ENCODE data around the gene CENPX. TPM values are rescaled to one million over a fixed set of nuclear protein-coding genes. Genes with fewer than 3 reads are reported as not detected.

The CENPX gene
- total and polyA plus RNA-seq, 2 of the 13 experiments (the other 11 are each of a cell fraction or from before 2014, with no cell fraction given): 92.7 to 170 TPM

GRCh38 chr17:82018152-82018988 is 4.3 kb downstream of the CENPX start (continued):
- TF ChIP-seq ARID5B (CRISPR knock-in tag; IDR thresholded peaks at IDR 0.05): no peak
- TF ChIP-seq ZNF556 (CRISPR knock-in tag; IDR thresholded peaks at IDR 0.05; ENCODE audit: borderline replicate concordance): no peak
- TF ChIP-seq POLR2G (IDR thresholded peaks at IDR 0.05; ENCODE audit: low read depth, low read length): peak; percentile 27
- TF ChIP-seq ZNF235 (CRISPR knock-in tag; IDR thresholded peaks at IDR 0.05; ENCODE audit: borderline replicate concordance): no peak; the same call in 1 of the 2 replicates
- TF ChIP-seq WIZ (CRISPR knock-in tag; IDR thresholded peaks at IDR 0.05): no peak
- TF ChIP-seq, protein P1, sequence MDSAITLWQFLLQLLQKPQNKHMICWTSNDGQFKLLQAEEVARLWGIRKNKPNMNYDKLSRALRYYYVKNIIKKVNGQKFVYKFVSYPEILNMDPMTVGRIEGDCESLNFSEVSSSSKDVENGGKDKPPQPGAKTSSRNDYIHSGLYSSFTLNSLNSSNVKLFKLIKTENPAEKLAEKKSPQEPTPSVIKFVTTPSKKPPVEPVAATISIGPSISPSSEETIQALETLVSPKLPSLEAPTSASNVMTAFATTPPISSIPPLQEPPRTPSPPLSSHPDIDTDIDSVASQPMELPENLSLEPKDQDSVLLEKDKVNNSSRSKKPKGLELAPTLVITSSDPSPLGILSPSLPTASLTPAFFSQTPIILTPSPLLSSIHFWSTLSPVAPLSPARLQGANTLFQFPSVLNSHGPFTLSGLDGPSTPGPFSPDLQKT (CRISPR knock-in tag; IDR thresholded peaks at IDR 0.05; ENCODE audit: borderline replicate concordance): no peak
- no peak for TF ChIP-seq ZBTB10 (CRISPR knock-in tag; IDR thresholded peaks at IDR 0.05; ENCODE audit: borderline replicate concordance)
- TF ChIP-seq, protein P2, sequence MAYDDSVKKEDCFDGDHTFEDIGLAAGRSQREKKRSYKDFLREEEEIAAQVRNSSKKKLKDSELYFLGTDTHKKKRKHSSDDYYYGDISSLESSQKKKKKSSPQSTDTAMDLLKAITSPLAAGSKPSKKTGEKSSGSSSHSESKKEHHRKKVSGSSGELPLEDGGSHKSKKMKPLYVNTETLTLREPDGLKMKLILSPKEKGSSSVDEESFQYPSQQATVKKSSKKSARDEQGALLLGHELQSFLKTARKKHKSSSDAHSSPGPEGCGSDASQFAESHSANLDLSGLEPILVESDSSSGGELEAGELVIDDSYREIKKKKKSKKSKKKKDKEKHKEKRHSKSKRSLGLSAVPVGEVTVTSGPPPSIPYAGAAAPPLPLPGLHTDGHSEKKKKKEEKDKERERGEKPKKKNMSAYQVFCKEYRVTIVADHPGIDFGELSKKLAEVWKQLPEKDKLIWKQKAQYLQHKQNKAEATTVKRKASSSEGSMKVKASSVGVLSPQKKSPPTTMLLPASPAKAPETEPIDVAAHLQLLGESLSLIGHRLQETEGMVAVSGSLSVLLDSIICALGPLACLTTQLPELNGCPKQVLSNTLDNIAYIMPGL (CRISPR knock-in tag; IDR thresholded peaks at IDR 0.05; ENCODE audit: borderline replicate concordance in 1 of 2, low read depth in 1 of 2): no peak
- TF ChIP-seq, protein P3, sequence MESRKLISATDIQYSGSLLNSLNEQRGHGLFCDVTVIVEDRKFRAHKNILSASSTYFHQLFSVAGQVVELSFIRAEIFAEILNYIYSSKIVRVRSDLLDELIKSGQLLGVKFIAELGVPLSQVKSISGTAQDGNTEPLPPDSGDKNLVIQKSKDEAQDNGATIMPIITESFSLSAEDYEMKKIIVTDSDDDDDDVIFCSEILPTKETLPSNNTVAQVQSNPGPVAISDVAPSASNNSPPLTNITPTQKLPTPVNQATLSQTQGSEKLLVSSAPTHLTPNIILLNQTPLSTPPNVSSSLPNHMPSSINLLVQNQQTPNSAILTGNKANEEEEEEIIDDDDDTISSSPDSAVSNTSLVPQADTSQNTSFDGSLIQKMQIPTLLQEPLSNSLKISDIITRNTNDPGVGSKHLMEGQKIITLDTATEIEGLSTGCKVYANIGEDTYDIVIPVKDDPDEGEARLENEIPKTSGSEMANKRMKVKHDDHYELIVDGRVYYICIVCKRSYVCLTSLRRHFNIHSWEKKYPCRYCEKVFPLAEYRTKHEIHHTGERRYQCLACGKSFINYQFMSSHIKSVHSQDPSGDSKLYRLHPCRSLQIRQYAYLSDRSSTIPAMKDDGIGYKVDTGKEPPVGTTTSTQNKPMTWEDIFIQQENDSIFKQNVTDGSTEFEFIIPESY (CRISPR knock-in tag; IDR thresholded peaks at IDR 0.05): peak; percentile 83
- no peak for TF ChIP-seq ATF2 (CRISPR knock-in tag; IDR thresholded peaks at IDR 0.05)
- TF ChIP-seq KLF12 (CRISPR knock-in tag; IDR thresholded peaks at IDR 0.05; ENCODE audit: borderline replicate concordance): no peak
- no peak for TF ChIP-seq ARNT (IDR thresholded peaks at IDR 0.05)
- peak; percentile 76 for TF ChIP-seq ZC3H13 (CRISPR knock-in tag; IDR thresholded peaks at IDR 0.05)
- 0 out of 2 replicates have a peak, but pooled peaks have one; percentile 10 for TF ChIP-seq PCBP1 (IDR thresholded peaks at IDR 0.05; ENCODE audit: borderline replicate concordance, low read depth, low read length)

All from HepG2 (cell line).